Adrenal gland (tissue), 5 donors: ENCODE results near the gene SUSD3.

Source experiments
- POLR2A ChIP-seq, 2 donors: fragments of 450-650 bp; IDR thresholded peaks; one replicate each; pipeline ENCODE4 v1.6.1; 2017; ENCODE audit warnings: antibody characterized with exemption in 2 of 2, mild to moderate bottlenecking in 2 of 2, moderate library complexity in 1 of 2
- TF ChIP-seq, protein P1 (sequence below), 6 experiments: fragments of 450-650 bp in 4 of 6; fragments of 200-600 bp in 2 of 6; sonication (generic) in 1 of 6; IDR thresholded peaks; 1 replicate in 5 of 6; 2 replicates in 1 of 6; pipeline versions ENCODE4 v1.5.1 to v1.8.0; 2016 to 2021; ENCODE audit warnings: antibody characterized with exemption in 6 of 6, mild to moderate bottlenecking in 2 of 6, moderate library complexity in 1 of 6
- donor health status: DM: no; HTN: no; CAD: no.

DNA sequence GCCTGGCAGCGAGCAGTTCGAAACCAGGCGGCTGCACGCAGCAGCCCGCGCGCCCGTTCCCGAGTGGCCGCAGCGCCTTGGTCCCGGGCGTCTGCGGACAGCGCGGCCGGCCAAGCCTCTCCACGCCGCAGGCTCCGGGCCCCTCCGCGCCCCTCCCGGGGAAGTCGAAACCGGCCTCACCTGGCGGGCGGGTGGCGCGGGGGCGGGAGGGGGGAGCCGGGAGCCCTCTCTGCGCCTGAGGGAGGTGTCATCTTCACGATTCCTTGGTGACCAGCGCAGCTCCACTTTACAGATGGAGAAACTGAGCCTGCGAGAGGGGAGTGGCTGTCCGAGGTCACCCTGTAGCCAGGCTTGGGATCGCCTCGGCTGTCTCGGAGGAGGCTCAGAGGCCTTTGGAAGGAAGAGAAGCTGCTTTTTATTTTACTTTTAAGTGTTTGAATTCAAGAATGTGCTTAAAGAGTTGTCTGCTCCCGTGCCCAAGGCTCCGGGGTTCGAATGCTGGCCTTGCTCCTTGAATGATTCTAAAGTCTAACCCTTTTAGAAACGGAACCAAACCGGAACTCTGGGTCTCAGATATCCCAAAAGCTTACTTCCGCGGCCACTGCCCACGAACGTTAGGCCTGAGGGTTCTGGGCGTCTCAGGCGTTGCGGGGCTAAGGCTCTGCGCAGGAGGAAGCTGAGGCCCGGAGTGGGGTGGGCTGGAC is 662 bp downstream of the SUSD3 start:
- TF ChIP-seq, protein P1, sequence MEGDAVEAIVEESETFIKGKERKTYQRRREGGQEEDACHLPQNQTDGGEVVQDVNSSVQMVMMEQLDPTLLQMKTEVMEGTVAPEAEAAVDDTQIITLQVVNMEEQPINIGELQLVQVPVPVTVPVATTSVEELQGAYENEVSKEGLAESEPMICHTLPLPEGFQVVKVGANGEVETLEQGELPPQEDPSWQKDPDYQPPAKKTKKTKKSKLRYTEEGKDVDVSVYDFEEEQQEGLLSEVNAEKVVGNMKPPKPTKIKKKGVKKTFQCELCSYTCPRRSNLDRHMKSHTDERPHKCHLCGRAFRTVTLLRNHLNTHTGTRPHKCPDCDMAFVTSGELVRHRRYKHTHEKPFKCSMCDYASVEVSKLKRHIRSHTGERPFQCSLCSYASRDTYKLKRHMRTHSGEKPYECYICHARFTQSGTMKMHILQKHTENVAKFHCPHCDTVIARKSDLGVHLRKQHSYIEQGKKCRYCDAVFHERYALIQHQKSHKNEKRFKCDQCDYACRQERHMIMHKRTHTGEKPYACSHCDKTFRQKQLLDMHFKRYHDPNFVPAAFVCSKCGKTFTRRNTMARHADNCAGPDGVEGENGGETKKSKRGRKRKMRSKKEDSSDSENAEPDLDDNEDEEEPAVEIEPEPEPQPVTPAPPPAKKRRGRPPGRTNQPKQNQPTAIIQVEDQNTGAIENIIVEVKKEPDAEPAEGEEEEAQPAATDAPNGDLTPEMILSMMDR (IDR thresholded peaks at IDR 0.05) = no peak
- no peak for TF ChIP-seq POLR2A (IDR thresholded peaks at IDR 0.05)
